ENCODE data around the gene RELCH. TPM values are rescaled to one million over a fixed set of nuclear protein-coding genes. Genes with fewer than 3 reads are reported as not detected.

Gene RELCH
- total RNA-seq, 1 donor from 2014 or later: 11.5 TPM

GRCh38 chr18:62242955-62243354 is 55.9 kb downstream of the RELCH start:
- DNase-seq: no peak
- ATAC-seq: no peak
- intact Hi-C loops (cut with micrococcal nuclease): no loop called here

- ATAC-seq (no peak), DNase-seq (no peak)
- intact Hi-C loops (cut with micrococcal nuclease): no loop called here
Observed at GRCh38 chr18:62245177-62245576, 58.1 kb downstream of the RELCH start.

DNA sequence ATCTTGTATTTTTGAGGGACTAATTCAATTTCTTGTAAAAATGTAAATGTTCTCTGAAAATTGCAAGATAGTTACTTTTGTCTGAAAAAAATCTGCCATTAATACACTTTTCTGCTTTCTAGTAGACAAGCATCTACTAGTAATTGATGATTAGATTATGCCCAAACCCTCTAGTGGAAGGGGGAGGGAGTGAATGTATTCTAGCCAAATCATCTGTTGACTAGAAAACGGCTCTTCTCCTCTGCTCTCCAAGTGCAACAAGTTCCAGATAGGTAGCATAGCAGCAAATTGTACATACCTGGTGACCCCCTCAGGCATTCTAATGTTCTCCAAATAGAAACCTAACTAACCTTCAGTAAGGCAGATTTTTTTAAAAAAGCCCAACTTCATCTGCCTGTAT is 58.6 kb downstream of the RELCH start:
- no peak for ATAC-seq
- intact Hi-C loops (cut with micrococcal nuclease): no loop called here
- no peak for DNase-seq

GRCh38 chr18:62248313-62248712 is 61.3 kb downstream of the RELCH start:
- DNase-seq (no peak), ATAC-seq (no peak)
- intact Hi-C loops (cut with micrococcal nuclease): loop anchor here (2.0 kb wide), 1 partner anchor 68 kb away; no protein-coding TSS in a partner anchor

DNA sequence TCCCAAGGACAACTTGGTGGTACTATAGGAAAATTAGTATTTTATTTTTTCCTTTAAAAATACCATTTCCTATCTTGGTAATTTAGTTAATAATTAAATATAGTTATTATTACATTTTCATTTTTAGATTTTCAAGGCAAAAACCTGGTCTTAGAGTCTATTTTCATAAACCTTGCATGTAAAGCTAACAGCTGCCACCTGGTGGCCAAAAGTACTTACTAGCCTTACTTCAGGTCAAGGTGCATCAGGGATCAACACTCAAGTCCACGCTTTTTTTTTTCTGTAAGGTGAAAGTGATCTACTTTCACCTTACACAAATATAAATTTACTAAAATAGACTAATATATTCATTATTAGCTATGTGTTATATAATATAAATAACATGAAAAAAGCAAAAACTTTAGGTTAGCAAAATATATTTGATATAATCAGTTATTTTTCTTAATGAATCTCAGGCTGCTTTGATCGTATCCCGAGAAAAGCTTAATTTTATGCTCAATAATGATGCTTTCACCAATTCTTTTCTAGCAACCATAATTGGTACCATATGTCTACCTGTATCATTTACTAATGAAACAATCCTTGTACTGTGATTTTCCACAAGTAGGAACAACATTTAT is 62.5 kb downstream of the RELCH start:
- peak; percentile 50 for DNase-seq
- intact Hi-C loops (cut with micrococcal nuclease): loop anchor here (2.0 kb wide), 1 partner anchor 69 kb away; no protein-coding TSS in a partner anchor
- no peak for ATAC-seq

- intact Hi-C loops (cut with micrococcal nuclease): no loop called here
- ATAC-seq (no peak), DNase-seq (no peak)
Observed at GRCh38 chr18:62250475-62250874, 63.4 kb downstream of the RELCH start.

- no peak for ATAC-seq
- intact Hi-C loops (cut with micrococcal nuclease): no loop called here
- no peak for DNase-seq
Observed at GRCh38 chr18:62258093-62258492, 71.0 kb downstream of the RELCH start.

GRCh38 chr18:62258616-62259015 is 71.6 kb downstream of the RELCH start:
- intact Hi-C loops (cut with micrococcal nuclease): no loop called here
- no peak for DNase-seq
- ATAC-seq: no peak

DNA sequence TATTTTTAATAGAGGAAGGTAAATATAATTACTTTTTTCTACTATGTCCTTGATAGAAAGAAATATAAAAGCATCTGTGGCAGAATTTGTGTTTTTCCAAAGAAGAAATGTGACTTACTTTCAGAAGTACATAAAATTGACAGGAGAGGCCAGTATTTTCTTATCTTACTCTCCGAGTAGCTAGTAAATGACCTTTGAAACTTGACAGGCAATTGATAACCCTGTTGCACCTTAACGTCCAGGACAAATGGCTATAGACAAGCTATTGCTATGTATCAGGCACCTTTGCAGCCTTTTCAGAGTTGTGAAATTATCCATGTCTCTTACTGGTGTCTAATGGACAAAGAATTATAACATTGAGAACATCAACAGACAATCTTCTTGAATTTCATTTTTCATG is 75.0 kb downstream of the RELCH start:
- DNase-seq: no peak
- intact Hi-C loops (cut with micrococcal nuclease): no loop called here

DNA sequence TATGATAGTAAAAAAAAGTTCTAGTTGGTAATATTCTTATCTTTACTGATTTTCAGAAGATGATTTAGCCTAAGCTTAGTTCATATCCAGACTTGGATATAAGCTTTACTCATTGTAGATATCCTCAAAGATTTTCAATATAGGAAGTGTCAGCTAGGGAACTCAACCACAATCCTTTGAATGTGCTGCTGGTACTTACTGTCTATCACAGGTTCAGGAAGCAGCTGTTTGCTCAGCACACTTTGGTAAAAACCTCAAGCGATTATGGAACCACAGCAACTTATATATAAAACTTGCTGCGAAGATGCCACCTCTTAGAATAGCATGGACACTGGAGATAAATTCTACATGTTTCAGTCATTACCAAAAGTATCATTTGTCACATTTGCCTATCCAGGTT is 77.9 kb downstream of the RELCH start:
- intact Hi-C loops (cut with micrococcal nuclease): no loop called here
- DNase-seq: no peak
- ATAC-seq: no peak

More for the DNA sequence above, 75.0 kb downstream of the RELCH start:
- no peak for ATAC-seq

DNA sequence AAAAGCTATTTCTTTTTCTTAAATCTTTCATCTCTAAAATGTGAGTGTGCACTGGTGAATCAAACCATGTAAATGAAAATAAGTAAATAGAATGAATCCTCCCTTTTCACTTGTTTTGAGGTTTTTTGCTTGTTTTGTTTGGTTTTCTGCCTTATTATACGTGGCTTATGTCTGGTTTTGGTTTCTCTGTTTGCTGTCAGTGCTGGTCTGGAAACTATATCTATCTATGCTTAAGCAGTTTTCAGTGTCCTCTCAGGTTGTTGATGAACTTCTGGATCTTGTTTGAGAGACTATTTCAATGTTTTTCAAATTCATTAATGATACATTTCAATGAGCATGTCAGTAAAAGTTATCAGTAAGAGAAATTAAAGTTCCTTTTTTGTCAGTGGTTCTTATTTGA is 90.0 kb downstream of the RELCH start:
- DNase-seq: no peak
- intact Hi-C loops (cut with micrococcal nuclease): no loop called here
- no peak for ATAC-seq

- DNase-seq: no peak
- no peak for ATAC-seq
- intact Hi-C loops (cut with micrococcal nuclease): no loop called here
Observed at GRCh38 chr18:62279561-62279960, 92.5 kb downstream of the RELCH start.

- DNase-seq: no peak
- no peak for ATAC-seq
- intact Hi-C loops (cut with micrococcal nuclease): no loop called here
Observed at GRCh38 chr18:62280058-62280457, 93.0 kb downstream of the RELCH start.

- DNase-seq (no peak), ATAC-seq (no peak)
- intact Hi-C loops (cut with micrococcal nuclease): no loop called here
Observed at GRCh38 chr18:62280786-62281185, 93.7 kb downstream of the RELCH start.

- ATAC-seq (no peak), DNase-seq (no peak)
- intact Hi-C loops (cut with micrococcal nuclease): no loop called here
Observed at GRCh38 chr18:62281684-62282083, 94.6 kb downstream of the RELCH start.

GRCh38 chr18:62282188-62282629 is 95.2 kb downstream of the RELCH start:
- intact Hi-C loops (cut with micrococcal nuclease): no loop called here
- DNase-seq (no peak), ATAC-seq (no peak)

- intact Hi-C loops (cut with micrococcal nuclease): no loop called here
- no peak for ATAC-seq
- no peak for DNase-seq
Observed at GRCh38 chr18:62284637-62285036, 97.6 kb downstream of the RELCH start.

GRCh38 chr18:62285281-62285680 is 98.2 kb downstream of the RELCH start:
- DNase-seq: no peak

DNA sequence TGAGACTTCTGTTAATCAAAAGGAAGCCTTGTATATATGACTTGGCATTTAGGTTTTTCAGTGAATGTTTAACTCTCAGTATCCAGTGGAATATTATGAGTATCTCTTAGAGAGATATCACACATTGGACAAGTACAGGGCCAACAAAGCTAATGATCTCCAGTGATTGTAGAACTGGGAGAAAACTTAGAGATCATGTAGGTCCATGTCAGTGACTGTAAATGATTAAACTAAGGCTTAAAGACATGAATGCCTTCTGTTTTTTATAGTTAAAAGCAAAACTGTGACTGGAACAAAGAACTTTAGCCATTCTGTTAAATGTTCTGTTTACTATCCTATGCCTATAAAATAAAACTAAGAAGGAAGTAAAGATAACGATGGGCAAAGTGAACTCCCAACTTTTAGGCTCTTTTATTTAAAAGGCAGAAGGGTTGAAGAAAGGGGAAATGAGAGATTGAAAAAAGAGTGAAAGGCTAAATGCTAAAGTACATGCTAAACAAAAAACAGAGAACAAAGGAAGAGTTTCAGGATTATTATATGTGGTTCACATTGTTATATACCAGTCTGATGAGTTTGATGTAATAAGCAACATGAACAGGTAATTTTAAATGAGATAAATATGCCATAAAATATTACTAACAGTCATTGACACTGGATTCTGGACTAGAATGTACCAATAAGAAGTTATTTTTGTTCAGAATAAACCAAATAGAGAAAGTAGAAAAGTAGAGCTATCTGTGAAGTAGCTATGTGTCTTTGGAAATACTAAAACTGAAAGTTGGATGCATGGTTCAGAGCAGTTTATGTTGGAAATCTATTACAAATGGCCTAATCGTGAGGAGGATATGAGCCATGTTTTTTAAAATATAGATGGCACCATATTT is 101.0 kb downstream of the RELCH start:
- ATAC-seq (no peak), DNase-seq (no peak)
- intact Hi-C loops (cut with micrococcal nuclease): no loop called here

More at GRCh38 chr18:62285281-62285680, 98.2 kb downstream of the RELCH start:
- intact Hi-C loops (cut with micrococcal nuclease): no loop called here
- no peak for ATAC-seq

DNA sequence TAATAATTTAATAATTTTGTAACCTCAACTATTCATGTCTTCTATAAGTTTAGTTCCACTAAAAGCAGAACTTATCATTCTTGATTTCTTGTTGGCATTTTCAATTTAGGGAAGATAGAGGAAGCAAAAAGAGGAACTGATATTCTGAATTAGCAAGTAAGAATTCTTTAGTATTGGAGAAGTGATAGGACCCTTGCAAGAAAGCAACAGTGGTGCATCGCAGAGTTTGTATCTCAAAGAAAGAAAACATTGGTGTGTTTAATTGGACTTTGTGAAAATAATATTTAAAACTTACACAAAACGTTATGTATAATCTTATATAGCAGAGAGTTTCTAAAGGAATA is 101.6 kb downstream of the RELCH start:
- DNase-seq (no peak), ATAC-seq (no peak)
- intact Hi-C loops (cut with micrococcal nuclease): no loop called here

DNA sequence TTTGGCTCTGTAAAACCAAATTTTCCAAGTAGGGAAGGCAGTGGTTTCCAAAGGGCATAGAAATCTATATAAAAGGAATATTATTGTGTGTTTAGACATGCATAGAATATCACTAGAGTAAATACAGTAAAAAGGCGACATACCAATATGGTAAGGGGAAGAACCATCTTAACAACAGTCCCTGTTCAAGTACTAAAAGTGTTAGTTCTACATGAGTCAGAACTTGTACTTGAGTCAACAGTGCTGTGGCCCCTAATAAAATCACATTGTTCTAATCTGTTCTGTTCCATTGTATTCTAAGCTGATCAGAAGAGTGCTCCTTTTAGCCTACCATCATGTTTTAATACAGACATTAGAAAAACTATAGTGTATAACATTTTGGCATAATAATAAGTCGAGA is 102.0 kb downstream of the RELCH start:
- intact Hi-C loops (cut with micrococcal nuclease): no loop called here
- ATAC-seq (no peak), DNase-seq (no peak)

All from left ventricle myocardium superior (tissue), 1 donor.